GM23338 (cell line): ENCODE results near the gene SLC24A4. TPM values are rescaled to one million over a fixed set of nuclear protein-coding genes. Genes with fewer than 3 reads are reported as not detected.
"Not testable (repeated sequence)": the region's sequence is repeated elsewhere in the genome, so short reads cannot be mapped to it uniquely, and the experiment has no call there.

Source experiments
- ATAC-seq: fragments of 200-7000 bp; cut with Tn5 transposase; 3 replicates; pipeline ENCODE4 v1.9.1; 2020
- DNase-seq: peaks from one replicate; pipeline ENCODE4 v3.0.0-alpha.2; 2015; ENCODE audit warnings: low spot score
- H2AFZ ChIP-seq: fragments of 200-600 bp; sonication (generic); 2 replicates; pipeline ENCODE4 v1.8.0; 2016; ENCODE audit warnings: antibody characterized with exemption, mild to moderate bottlenecking, moderate library complexity
- H3F3A ChIP-seq: fragments of 200-600 bp; sonication (generic); replicated peaks from 2 replicates; pipeline ENCODE4 v1.8.0; 2017; ENCODE audit warnings: antibody characterized with exemption, mixed run types, low read depth
- H3K27ac ChIP-seq: fragments of 200-600 bp; sonication (generic); 2 replicates; pipeline ENCODE4 v1.6.1; 2016; ENCODE audit warnings: low read depth
- H3K27me3 ChIP-seq: fragments of 200-600 bp; sonication (generic); 2 replicates; pipeline ENCODE4 v1.8.0; 2016; ENCODE audit warnings: mild to moderate bottlenecking, mixed run types, moderate library complexity; ENCODE audit not compliant: insufficient read depth
- H3K36me3 ChIP-seq: fragments of 200-600 bp; sonication (generic); 2 replicates; pipeline ENCODE4 v1.8.0; 2016; ENCODE audit warnings: mild to moderate bottlenecking; ENCODE audit not compliant: insufficient read depth
- H3K4me1 ChIP-seq: fragments of 200-600 bp; sonication (generic); 2 replicates; pipeline ENCODE4 v1.8.0; 2016; ENCODE audit warnings: mild to moderate bottlenecking, moderate library complexity; ENCODE audit not compliant: insufficient read depth
- H3K4me2 ChIP-seq: fragments of 200-600 bp; sonication (generic); 2 replicates; pipeline ENCODE4 v1.7.1; 2017; ENCODE audit warnings: mixed run types
- H3K4me3 ChIP-seq: fragments of 200-600 bp; sonication (generic); 2 replicates; pipeline ENCODE4 v1.6.1; 2016; ENCODE audit warnings: mixed run types
- H3K79me2 ChIP-seq: fragments of 200-600 bp; sonication (generic); replicated peaks from 2 replicates; pipeline ENCODE4 v1.8.0; 2017; ENCODE audit warnings: mild to moderate bottlenecking; ENCODE audit not compliant: insufficient read depth
- H3K9me2 ChIP-seq: fragments of 200-600 bp; sonication (generic); 2 replicates; pipeline ENCODE4 v1.8.0; 2017; ENCODE audit not compliant: insufficient read depth
- H4K20me1 ChIP-seq: fragments of 200-600 bp; sonication (generic); replicated peaks from 2 replicates; pipeline ENCODE4 v1.8.0; 2017; ENCODE audit warnings: mild to moderate bottlenecking; ENCODE audit not compliant: insufficient read depth
- H3K27ac Mint-ChIP-seq: 2 replicates; pipeline ENCODE4 v1.8.0; 2020; ENCODE audit warnings: inconsistent platforms, mild to moderate bottlenecking, moderate library complexity, mixed read lengths
- H3K27me3 Mint-ChIP-seq: 3 replicates; pipeline ENCODE4 v1.8.0; 2022; ENCODE audit warnings: low read depth, mild to moderate bottlenecking, moderate library complexity, mixed read lengths, inconsistent platforms; ENCODE audit not compliant: insufficient read depth, poor library complexity
- H3K36me3 Mint-ChIP-seq: 3 replicates; pipeline ENCODE4 v1.8.0; 2021; ENCODE audit warnings: low read depth, mild to moderate bottlenecking, inconsistent platforms, moderate library complexity, mixed read lengths
- H3K4me1 Mint-ChIP-seq: 3 replicates; pipeline ENCODE4 v1.8.0; 2020; ENCODE audit warnings: mild to moderate bottlenecking, inconsistent platforms, mixed read lengths
- H3K4me3 Mint-ChIP-seq: 3 replicates; pipeline ENCODE4 v1.8.0; 2021; ENCODE audit warnings: moderate library complexity, mild to moderate bottlenecking, inconsistent platforms, mixed read lengths
- H3K9me3 Mint-ChIP-seq: 3 replicates; pipeline ENCODE4 v1.8.0; 2020; ENCODE audit warnings: moderate library complexity, mild to moderate bottlenecking, inconsistent platforms, mixed read lengths
- EZH2phosphoT487 ChIP-seq: fragments of 200-600 bp; sonication (generic); IDR thresholded peaks from one replicate; pipeline ENCODE4 v1.8.1; 2018; ENCODE audit warnings: antibody characterized with exemption; ENCODE audit not compliant: unreplicated experiment
- JUNB ChIP-seq: IDR thresholded peaks from one replicate; pipeline ENCODE4 v1.6.1; 2016; ENCODE audit warnings: antibody characterized with exemption; ENCODE audit not compliant: unreplicated experiment
- ZNF331 ChIP-seq: fragments of 250-450 bp; sonication (Bioruptor Pico); IDR thresholded peaks from 2 replicates; pipeline ENCODE4 v1.5.0; 2020; ENCODE audit warnings: low read depth, mild to moderate bottlenecking, moderate library complexity
- ZNF462 ChIP-seq: fragments of 250-450 bp; sonication (Bioruptor Pico); IDR thresholded peaks from 2 replicates; pipeline ENCODE4 v1.5.0; 2020; ENCODE audit warnings: mild to moderate bottlenecking, moderate library complexity
- polyA plus RNA-seq: library from polyadenylated mRNA; unstranded; fragments of >200 nt; fragmentation: Nextera tagmentation; extraction: Ambion mirVana; gene quantifications from 2 replicates; pipeline ENCODE4 v1.2.1, GENCODE V29; 2016
- total RNA-seq: library from RNA; depleted of rRNA; stranded (reverse); fragments of >200 nt; shearing (Covaris generic); gene quantifications from 2 replicates; pipeline ENCODE4 v1.2.3, GENCODE V29; 2014
- TF ChIP-seq, protein P1 (sequence below), 2 experiments: fragments of 200-600 bp in 1 of 2; sonication (generic) in 1 of 2; conservative IDR thresholded peaks; 2 replicates each; pipeline versions ENCODE4 v1.5.1 to v1.6.1; 2016 to 2017; ENCODE audit warnings: antibody characterized with exemption in 2 of 2, low read depth in 2 of 2, mild to moderate bottlenecking in 2 of 2, moderate library complexity in 1 of 2
- TF ChIP-seq, protein P2 (sequence below): IDR thresholded peaks from 2 replicates; pipeline ENCODE4 v1.6.1; 2016; ENCODE audit warnings: antibody characterized with exemption

The SLC24A4 gene
- total and polyA plus RNA-seq, 2 experiments from 2014 or later, result 0.06 to 0.38 TPM

- TF ChIP-seq ZNF462, result no peak
- no peak for TF ChIP-seq JUNB
- no peak for TF ChIP-seq ZNF331
- TF ChIP-seq EZH2phosphoT487, result no peak
- TF ChIP-seq, protein P1, sequence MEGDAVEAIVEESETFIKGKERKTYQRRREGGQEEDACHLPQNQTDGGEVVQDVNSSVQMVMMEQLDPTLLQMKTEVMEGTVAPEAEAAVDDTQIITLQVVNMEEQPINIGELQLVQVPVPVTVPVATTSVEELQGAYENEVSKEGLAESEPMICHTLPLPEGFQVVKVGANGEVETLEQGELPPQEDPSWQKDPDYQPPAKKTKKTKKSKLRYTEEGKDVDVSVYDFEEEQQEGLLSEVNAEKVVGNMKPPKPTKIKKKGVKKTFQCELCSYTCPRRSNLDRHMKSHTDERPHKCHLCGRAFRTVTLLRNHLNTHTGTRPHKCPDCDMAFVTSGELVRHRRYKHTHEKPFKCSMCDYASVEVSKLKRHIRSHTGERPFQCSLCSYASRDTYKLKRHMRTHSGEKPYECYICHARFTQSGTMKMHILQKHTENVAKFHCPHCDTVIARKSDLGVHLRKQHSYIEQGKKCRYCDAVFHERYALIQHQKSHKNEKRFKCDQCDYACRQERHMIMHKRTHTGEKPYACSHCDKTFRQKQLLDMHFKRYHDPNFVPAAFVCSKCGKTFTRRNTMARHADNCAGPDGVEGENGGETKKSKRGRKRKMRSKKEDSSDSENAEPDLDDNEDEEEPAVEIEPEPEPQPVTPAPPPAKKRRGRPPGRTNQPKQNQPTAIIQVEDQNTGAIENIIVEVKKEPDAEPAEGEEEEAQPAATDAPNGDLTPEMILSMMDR (conservative IDR thresholded peaks at IDR 0.05; ENCODE audit: low read depth in 2 of 2), result no peak
- TF ChIP-seq, protein P2, sequence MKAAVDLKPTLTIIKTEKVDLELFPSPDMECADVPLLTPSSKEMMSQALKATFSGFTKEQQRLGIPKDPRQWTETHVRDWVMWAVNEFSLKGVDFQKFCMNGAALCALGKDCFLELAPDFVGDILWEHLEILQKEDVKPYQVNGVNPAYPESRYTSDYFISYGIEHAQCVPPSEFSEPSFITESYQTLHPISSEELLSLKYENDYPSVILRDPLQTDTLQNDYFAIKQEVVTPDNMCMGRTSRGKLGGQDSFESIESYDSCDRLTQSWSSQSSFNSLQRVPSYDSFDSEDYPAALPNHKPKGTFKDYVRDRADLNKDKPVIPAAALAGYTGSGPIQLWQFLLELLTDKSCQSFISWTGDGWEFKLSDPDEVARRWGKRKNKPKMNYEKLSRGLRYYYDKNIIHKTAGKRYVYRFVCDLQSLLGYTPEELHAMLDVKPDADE, result no peak
Observed at GRCh38 chr14:92401561-92401960, 78.6 kb downstream of the SLC24A4 start (continued).

DNA sequence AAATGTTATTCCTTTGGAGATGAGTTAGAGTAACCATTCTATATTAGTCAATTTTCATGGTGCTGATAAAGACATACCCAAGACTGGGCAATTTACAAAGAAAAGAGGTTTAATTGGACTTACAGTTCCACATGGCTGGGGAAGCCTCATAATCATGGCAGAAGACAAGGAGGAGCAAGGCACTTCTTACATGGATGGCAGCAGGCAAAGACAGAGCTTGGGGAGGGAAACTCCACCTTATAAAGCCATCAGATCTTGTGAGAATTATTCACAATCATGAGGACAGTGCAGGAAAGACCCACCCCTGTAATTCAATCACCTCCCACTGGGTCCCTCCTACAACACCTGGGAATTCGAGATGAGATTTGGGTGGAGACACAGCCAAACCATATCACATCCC, 79.5 kb downstream of the SLC24A4 start:
- ATAC-seq, H3K4me2 ChIP-seq, H3K27ac Mint-ChIP-seq, H3F3A ChIP-seq, H3K79me2 ChIP-seq, H3K36me3 ChIP-seq, H3K27ac ChIP-seq, H3K4me3 Mint-ChIP-seq, H3K9me2 ChIP-seq, H3K4me3 ChIP-seq, H3K27me3 ChIP-seq, H2AFZ ChIP-seq, H4K20me1 ChIP-seq, DNase-seq, H3K27me3 Mint-ChIP-seq: not testable (repeated sequence)
- Mint-ChIP-seq H3K9me3 (peaks cover 28% of the 10 kb centered on the region), H3K4me1 (peaks cover 43% of the 10 kb centered on the region), H3K36me3 (peaks cover 24% of the 10 kb centered on the region; the same call in 2 of the 3 replicates)
- H3K4me1 ChIP-seq, result peaks cover 27% of the 10 kb centered on the region
